22Rv1 (cell line): ENCODE results near the gene ADIPOQ.

ENCODE experiments used
- ZFX ChIP-seq: fragments of 450-650 bp; IDR thresholded peaks from 2 replicates; pipeline ENCODE4 v1.6.1; 2017; ENCODE audit warnings: antibody characterized with exemption, borderline replicate concordance
- TF ChIP-seq, protein P1 (sequence below): fragments of 450-650 bp; IDR thresholded peaks from 2 replicates; pipeline ENCODE4 v1.5.1; 2017; ENCODE audit warnings: mild to moderate bottlenecking

DNA sequence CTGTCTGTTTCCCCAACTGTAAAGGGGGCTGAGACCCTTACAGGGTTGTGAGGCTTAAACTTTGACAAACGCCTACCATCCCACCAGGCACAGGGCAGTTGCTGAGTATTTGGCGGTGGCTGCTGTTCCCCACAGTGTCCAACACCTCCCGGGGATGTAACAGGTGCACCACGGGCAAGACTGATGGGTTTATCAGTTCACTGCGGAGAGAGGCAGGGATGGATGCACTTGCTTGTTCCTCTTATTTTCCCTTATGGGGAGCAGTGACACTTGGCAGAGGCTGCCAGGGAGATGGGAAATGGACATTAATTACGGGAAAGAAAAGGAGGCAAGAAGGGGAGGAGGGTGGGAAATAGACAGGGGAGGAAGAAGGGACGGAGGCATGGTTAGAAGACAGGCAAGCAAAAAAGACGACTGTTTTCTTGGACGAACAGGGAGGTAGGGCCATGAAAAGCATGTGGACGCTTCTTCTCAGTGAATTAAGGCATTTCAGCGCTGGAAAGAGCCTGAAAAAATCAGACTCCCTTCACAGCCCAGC lies 16.6 kb upstream of the ADIPOQ start:
- TF ChIP-seq, protein P1, sequence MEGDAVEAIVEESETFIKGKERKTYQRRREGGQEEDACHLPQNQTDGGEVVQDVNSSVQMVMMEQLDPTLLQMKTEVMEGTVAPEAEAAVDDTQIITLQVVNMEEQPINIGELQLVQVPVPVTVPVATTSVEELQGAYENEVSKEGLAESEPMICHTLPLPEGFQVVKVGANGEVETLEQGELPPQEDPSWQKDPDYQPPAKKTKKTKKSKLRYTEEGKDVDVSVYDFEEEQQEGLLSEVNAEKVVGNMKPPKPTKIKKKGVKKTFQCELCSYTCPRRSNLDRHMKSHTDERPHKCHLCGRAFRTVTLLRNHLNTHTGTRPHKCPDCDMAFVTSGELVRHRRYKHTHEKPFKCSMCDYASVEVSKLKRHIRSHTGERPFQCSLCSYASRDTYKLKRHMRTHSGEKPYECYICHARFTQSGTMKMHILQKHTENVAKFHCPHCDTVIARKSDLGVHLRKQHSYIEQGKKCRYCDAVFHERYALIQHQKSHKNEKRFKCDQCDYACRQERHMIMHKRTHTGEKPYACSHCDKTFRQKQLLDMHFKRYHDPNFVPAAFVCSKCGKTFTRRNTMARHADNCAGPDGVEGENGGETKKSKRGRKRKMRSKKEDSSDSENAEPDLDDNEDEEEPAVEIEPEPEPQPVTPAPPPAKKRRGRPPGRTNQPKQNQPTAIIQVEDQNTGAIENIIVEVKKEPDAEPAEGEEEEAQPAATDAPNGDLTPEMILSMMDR = no peak
- no peak for TF ChIP-seq ZFX
